ENCODE data around the gene KCTD13. TPM values are rescaled to one million over a fixed set of nuclear protein-coding genes. Genes with fewer than 3 reads are reported as not detected.
A peak's percentile ranks its signal among the peaks of the same experiment; 100 is the strongest.

The KCTD13 gene
- total RNA-seq, 1 donor from 2014 or later = 44.4 TPM

DNA sequence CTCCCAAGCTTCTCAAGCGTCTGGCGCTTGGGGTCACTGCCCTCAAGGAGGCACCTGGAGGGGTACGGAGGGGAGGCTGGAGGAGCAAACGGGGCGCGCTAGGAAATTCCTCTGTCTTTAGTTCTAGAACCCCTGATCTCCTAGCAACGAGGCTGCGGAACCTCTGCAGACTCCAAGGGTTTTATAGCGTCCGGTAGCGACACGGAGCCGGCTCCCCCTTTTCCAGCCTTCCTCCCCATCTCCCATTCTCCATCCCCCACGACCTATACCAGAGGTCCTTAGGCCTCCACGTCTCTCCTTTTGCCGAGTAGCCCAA is 62.4 kb downstream of the KCTD13 start:
- peak overlapping the region; percentile 100 for H3K27ac Mint-ChIP-seq
- intact Hi-C loops (cut with micrococcal nuclease) = loop anchor here (1.0 to 2.0 kb wide), 13 partner anchors 13 to 795 kb away; partner anchors contain the start of genes ASPHD1, FBRS, INO80E and KCTD13
- POLR2A ChIA-PET = interaction anchor here (0.5 to 1.9 kb wide), 6 partner anchors 48 to 953 kb away, joined by 3 to 8 read pairs (median 4); partner anchors contain the start of genes HIRIP3, KCTD13, KIF22 and PAGR1
- ATAC-seq (ENCODE audit: low read depth) = no peak
- no peaks in the 10 kb centered on the region for H3K9me3 Mint-ChIP-seq
- H3K27me3 Mint-ChIP-seq = peaks cover 6% of the 10 kb centered on the region
- no peak for TF ChIP-seq CTCF (IDR thresholded peaks at IDR 0.05)
- peak overlapping the region; percentile 94 for H3K4me3 Mint-ChIP-seq
- CTCF ChIA-PET = interaction anchor here (1.2 kb wide), 1 partner anchor 15 kb away, joined by 4 read pairs; no protein-coding TSS in a partner anchor
- peaks cover 29% of the 10 kb centered on the region for H3K36me3 Mint-ChIP-seq (ENCODE audit: low read depth)
- peaks cover 24% of the 10 kb centered on the region for H3K4me1 Mint-ChIP-seq
- no peak for DNase-seq

- POLR2A ChIA-PET = interaction anchor here (0.5 to 1.9 kb wide), 6 partner anchors 47 to 953 kb away, joined by 3 to 8 read pairs (median 4); partner anchors contain the start of genes HIRIP3, KCTD13, KIF22 and PAGR1
- no peak for TF ChIP-seq CTCF (IDR thresholded peaks at IDR 0.05)
- CTCF ChIA-PET = interaction anchor here (1.2 kb wide), 1 partner anchor 15 kb away, joined by 4 read pairs; no protein-coding TSS in a partner anchor
- peaks cover 24% of the 10 kb centered on the region for H3K4me1 Mint-ChIP-seq
- H3K36me3 Mint-ChIP-seq (ENCODE audit: low read depth) = peaks cover 34% of the 10 kb centered on the region
- H3K4me3 Mint-ChIP-seq = peak within 1 kb of the TSS; percentile 94
- DNase-seq = peak; percentile 79
- ATAC-seq (ENCODE audit: low read depth) = peak; percentile 98
- peak within 1 kb of the TSS; percentile 100 for H3K27ac Mint-ChIP-seq
- peaks cover 6% of the 10 kb centered on the region for H3K27me3 Mint-ChIP-seq
- no peaks in the 10 kb centered on the region for H3K9me3 Mint-ChIP-seq
- intact Hi-C loops (cut with micrococcal nuclease) = loop anchor here (1.0 to 2.0 kb wide), 13 partner anchors 14 to 795 kb away; partner anchors contain the start of genes ASPHD1, FBRS, INO80E and KCTD13
Observed at GRCh38 chr16:29862884-29863668, 63.0 kb downstream of the KCTD13 start, which contains the start of gene CDIPT. Gene CDIPT, minus strand, starts transcription at chr16:29863226. Its CDS starts 369 bp downstream, at chr16:29862857.

GRCh38 chr16:29862383-29862883 is 63.6 kb downstream of the KCTD13 start:
- no peak for ATAC-seq (ENCODE audit: low read depth)
- Mint-ChIP-seq H3K27me3 (peaks cover 2% of the 10 kb centered on the region), H3K27ac (peak overlapping the region; percentile 83), H3K4me1 (peaks cover 24% of the 10 kb centered on the region), H3K36me3 (ENCODE audit: low read depth) (peaks cover 35% of the 10 kb centered on the region), H3K4me3 (peak overlapping the region; percentile 94), H3K9me3 (no peaks in the 10 kb centered on the region)
- POLR2A ChIA-PET = interaction anchor here (1.5 kb wide), 1 partner anchor 133 kb away, joined by 5 read pairs; the partner anchor contains the start of gene HIRIP3
- DNase-seq = no peak
- intact Hi-C loops (cut with micrococcal nuclease) = loop anchor here (2.0 kb wide), 2 partner anchors 14 to 142 kb away; no protein-coding TSS in a partner anchor
- CTCF ChIA-PET = no interaction called here
- TF ChIP-seq CTCF (IDR thresholded peaks at IDR 0.05) = no peak

GRCh38 chr16:29860218-29860617 is 65.8 kb downstream of the KCTD13 start:
- CTCF ChIA-PET = no interaction called here
- ATAC-seq (ENCODE audit: low read depth) (no peak), DNase-seq (no peak)
- Mint-ChIP-seq H3K9me3 (no peaks in the 10 kb centered on the region), H3K36me3 (ENCODE audit: low read depth) (peaks cover 37% of the 10 kb centered on the region), H3K4me3 (no peak overlapping the region), H3K27ac (no peak overlapping the region), H3K4me1 (peaks cover 24% of the 10 kb centered on the region), H3K27me3 (no peaks in the 10 kb centered on the region)
- POLR2A ChIA-PET = no interaction called here
- no peak for TF ChIP-seq CTCF (IDR thresholded peaks at IDR 0.05)
- intact Hi-C loops (cut with micrococcal nuclease) = no loop called here

- no peak for TF ChIP-seq CTCF (IDR thresholded peaks at IDR 0.05)
- no peaks in the 10 kb centered on the region for H3K27me3 Mint-ChIP-seq
- CTCF ChIA-PET = no interaction called here
- H3K4me1 Mint-ChIP-seq = peaks cover 24% of the 10 kb centered on the region
- no peak for ATAC-seq (ENCODE audit: low read depth)
- H3K36me3 Mint-ChIP-seq (ENCODE audit: low read depth) = peaks cover 37% of the 10 kb centered on the region
- intact Hi-C loops (cut with micrococcal nuclease) = no loop called here
- DNase-seq = no peak
- POLR2A ChIA-PET = no interaction called here
- no peak overlapping the region for H3K27ac Mint-ChIP-seq
- no peak overlapping the region for H3K4me3 Mint-ChIP-seq
- H3K9me3 Mint-ChIP-seq = no peaks in the 10 kb centered on the region
Observed at GRCh38 chr16:29858974-29859373, 67.1 kb downstream of the KCTD13 start.
